Mesendoderm (in vitro differentiated cells): ENCODE data around the gene KDELR1. TPM values are rescaled to one million over a fixed set of nuclear protein-coding genes. Genes with fewer than 3 reads are reported as not detected.

Experiments
- DNase-seq: peaks from one replicate; pipeline ENCODE4 v3.0.0; 2013
- H2AK5ac ChIP-seq: 2 replicates; pipeline ENCODE4 v1.6.1; 2013; ENCODE audit warnings: low read length, inconsistent platforms
- H2BK120ac ChIP-seq: 2 replicates; pipeline ENCODE4 v1.6.1; 2013; ENCODE audit warnings: low read depth, mild to moderate bottlenecking, low read length, moderate library complexity, mixed read lengths
- H2BK15ac ChIP-seq: replicated peaks from 2 replicates; pipeline ENCODE4 v1.6.1; 2013; ENCODE audit warnings: low read depth, mild to moderate bottlenecking, moderate library complexity
- H2BK5ac ChIP-seq: 2 replicates; pipeline ENCODE4 v1.6.1; 2013; ENCODE audit warnings: low read length, inconsistent platforms
- H3K18ac ChIP-seq: 2 replicates; pipeline ENCODE4 v1.6.1; 2013; ENCODE audit warnings: mild to moderate bottlenecking, low read length, mixed read lengths
- H3K23ac ChIP-seq: one replicate; pipeline ENCODE4 v1.6.1; 2013; ENCODE audit warnings: low read length
- H3K27ac ChIP-seq: 2 replicates; pipeline ENCODE4 v1.5.1; 2013; ENCODE audit warnings: low read depth, mild to moderate bottlenecking, inconsistent platforms, low read length, moderate library complexity
- H3K27me3 ChIP-seq: 2 replicates; pipeline ENCODE4 v1.6.1; 2013; ENCODE audit warnings: low read length, control low read depth, mild to moderate bottlenecking, inconsistent platforms; ENCODE audit not compliant: insufficient read depth, poor library complexity
- H3K36me3 ChIP-seq: 2 replicates; pipeline ENCODE4 v1.6.1; 2013; ENCODE audit warnings: low read length, inconsistent platforms; ENCODE audit not compliant: control insufficient read depth, insufficient read depth
- H3K4ac ChIP-seq: one replicate; pipeline ENCODE4 v1.6.1; 2013; ENCODE audit warnings: low read depth, mild to moderate bottlenecking, low read length, moderate library complexity
- H3K4me1 ChIP-seq: 2 replicates; pipeline ENCODE4 v1.6.1; 2013; ENCODE audit warnings: low read depth, low read length, inconsistent platforms; ENCODE audit not compliant: control insufficient read depth
- H3K4me2 ChIP-seq: 2 replicates; pipeline ENCODE4 v1.6.1; 2013; ENCODE audit warnings: low read length
- H3K4me3 ChIP-seq: 2 replicates; pipeline ENCODE4 v1.5.1; 2013; ENCODE audit warnings: mild to moderate bottlenecking, low read length
- H3K56ac ChIP-seq: one replicate; pipeline ENCODE4 v1.6.1; 2013; ENCODE audit warnings: low read length
- H3K79me1 ChIP-seq: 2 replicates; pipeline ENCODE4 v1.6.1; 2013; ENCODE audit warnings: low read length, inconsistent platforms
- H3K79me2 ChIP-seq: 2 replicates; pipeline ENCODE4 v1.6.1; 2013; ENCODE audit warnings: mild to moderate bottlenecking, low read length; ENCODE audit not compliant: control insufficient read depth, insufficient read depth
- H3K9ac ChIP-seq: 2 replicates; pipeline ENCODE4 v1.6.1; 2013; ENCODE audit warnings: low read length, inconsistent platforms
- H4K5ac ChIP-seq: one replicate; pipeline ENCODE4 v1.6.1; 2013; ENCODE audit warnings: low read length
- H4K8ac ChIP-seq: one replicate; pipeline ENCODE4 v1.6.1; 2013; ENCODE audit warnings: low read depth, mild to moderate bottlenecking, control low read depth, low read length, moderate library complexity
- WGBS: extraction: QIAGEN DNeasy Blood & Tissue Kit; methylation state at CpG from one replicate; pipeline ENCODE4 v1.1.7; 2013; ENCODE audit warnings: low lambda C conversion rate, missing lambda C conversion rate; ENCODE audit not compliant: insufficient coverage; ENCODE audit errors: extremely low coverage; 5-methylcytosine and 5-hydroxymethylcytosine counted together
- polyA plus RNA-seq, 2 experiments: library from polyadenylated mRNA; stranded (reverse); fragments of 200-250 nt; gene quantifications; one replicate each; pipeline ENCODE4 v1.2.3, GENCODE V29; 2013

The KDELR1 gene
- polyA plus RNA-seq (2013, experiment 1 of 2) = 243 TPM
- polyA plus RNA-seq (2013, experiment 2 of 2) = 238 TPM

DNA sequence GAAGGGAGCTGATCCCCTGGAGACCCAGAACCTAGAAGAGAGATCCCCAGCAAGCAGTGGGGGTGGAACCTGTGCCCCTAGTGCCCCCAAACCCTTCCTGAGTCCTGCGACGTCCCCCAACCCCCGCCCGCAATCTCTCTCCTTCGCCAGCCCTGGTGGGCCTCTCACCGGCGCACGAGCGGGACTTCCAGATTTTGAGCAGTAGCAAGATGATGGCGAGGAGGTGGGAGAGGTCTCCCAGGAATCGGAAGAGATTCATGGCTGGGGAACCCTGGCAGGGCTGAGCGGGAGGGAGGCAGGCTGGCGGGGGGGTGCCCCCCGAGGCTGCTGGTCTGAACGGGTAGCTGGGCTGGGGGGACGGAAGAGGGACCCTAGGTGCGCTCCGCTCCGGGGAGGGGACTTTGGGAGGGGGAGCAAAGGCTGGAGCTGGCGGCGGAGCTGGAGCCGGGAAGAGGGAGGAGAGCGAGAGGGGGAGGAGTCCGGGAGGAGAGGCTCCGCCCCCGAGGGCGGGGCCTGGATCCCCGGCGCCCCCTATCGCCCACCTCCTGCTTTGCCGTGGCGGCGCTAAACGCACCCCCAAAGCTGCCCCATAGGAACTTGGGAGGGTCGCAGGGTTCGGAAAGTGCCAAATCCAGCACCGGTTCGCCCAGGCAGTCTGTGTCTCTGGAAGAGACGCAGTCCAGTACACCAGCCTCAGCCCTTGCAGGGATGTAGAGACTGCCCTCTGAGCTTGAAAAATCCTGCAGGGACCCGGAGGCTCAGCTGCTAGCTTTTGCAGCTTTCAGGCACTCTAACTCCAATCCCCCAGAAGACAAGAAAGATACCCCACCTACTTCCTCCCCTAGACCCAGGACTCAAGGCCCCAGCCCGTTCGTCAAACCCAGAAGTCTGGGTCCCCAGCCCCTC is at the start of gene KDELR1:
KDELR1 (minus strand) TSS at position 452 of the 906 bp plus-strand sequence; CDS start at position 259, 193 bp downstream.
- H3K18ac ChIP-seq = peak within 1 kb of the TSS; percentile 88
- no peak within 1 kb of the TSS for H4K5ac ChIP-seq
- H3K79me1 ChIP-seq = peaks cover 8% of the 10 kb centered on the region
- peak within 1 kb of the TSS; percentile 85 for H3K4ac ChIP-seq
- peaks cover 15% of the 10 kb centered on the region for H3K27me3 ChIP-seq
- H3K4me3 ChIP-seq = peak within 1 kb of the TSS; percentile 53
- peaks cover 1% of the 10 kb centered on the region for H3K4me1 ChIP-seq
- peak within 1 kb of the TSS; percentile 42 for H3K27ac ChIP-seq
- peak within 1 kb of the TSS; percentile 1 for H4K8ac ChIP-seq
- peak within 1 kb of the TSS; percentile 100 for H3K56ac ChIP-seq
- H3K4me2 ChIP-seq = peak within 1 kb of the TSS; percentile 76
- peak within 1 kb of the TSS; percentile 62 for H2BK5ac ChIP-seq
- peaks cover 11% of the 10 kb centered on the region for H3K79me2 ChIP-seq
- H2BK15ac ChIP-seq = no peak within 1 kb of the TSS
- peak within 1 kb of the TSS; percentile 97 for H3K23ac ChIP-seq
- peak; percentile 70 for DNase-seq
- H2AK5ac ChIP-seq = no peak within 1 kb of the TSS
- H3K9ac ChIP-seq = peak within 1 kb of the TSS; percentile 99
- H2BK120ac ChIP-seq = peak within 1 kb of the TSS; percentile 17
- WGBS = no CpG with 5 or more reads among the region's 42 CpGs
- peaks cover 10% of the 10 kb centered on the region for H3K36me3 ChIP-seq

DNA sequence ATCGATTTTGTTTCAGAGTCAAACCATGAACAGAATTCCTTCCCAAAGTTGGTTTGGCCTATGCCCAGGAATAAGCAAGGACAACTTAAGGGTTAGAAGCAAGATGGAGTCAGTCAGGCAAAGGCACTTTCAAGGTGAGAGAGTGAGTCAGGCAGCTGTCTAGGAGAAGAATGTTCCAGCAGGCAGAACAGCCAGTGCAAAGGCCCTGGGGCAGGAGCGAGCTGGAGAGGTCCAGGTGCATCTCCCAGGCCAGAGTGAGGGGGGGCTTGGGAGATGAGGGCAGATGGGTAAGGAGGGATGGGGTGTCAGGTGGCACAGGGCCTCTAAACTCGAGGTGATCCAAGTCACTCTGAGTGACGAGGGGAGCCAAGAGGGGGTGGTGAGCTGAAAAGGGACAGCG is 45.2 kb upstream of the KDELR1 start:
- no peak overlapping the region for H3K23ac ChIP-seq
- no peak overlapping the region for H4K8ac ChIP-seq
- no peak overlapping the region for H2BK15ac ChIP-seq
- no peak overlapping the region for H3K9ac ChIP-seq
- H2BK5ac ChIP-seq = no peak overlapping the region
- no peaks in the 10 kb centered on the region for H3K27me3 ChIP-seq
- H3K4me1 ChIP-seq = no peaks in the 10 kb centered on the region
- H3K79me1 ChIP-seq = no peaks in the 10 kb centered on the region
- H4K5ac ChIP-seq = no peak overlapping the region
- H2BK120ac ChIP-seq = no peak overlapping the region
- H3K27ac ChIP-seq = no peak overlapping the region
- H2AK5ac ChIP-seq = no peak overlapping the region
- no peak for DNase-seq
- H3K4ac ChIP-seq = no peak overlapping the region
- no peak overlapping the region for H3K4me3 ChIP-seq
- no peak overlapping the region for H3K4me2 ChIP-seq
- H3K56ac ChIP-seq = no peak overlapping the region
- H3K36me3 ChIP-seq = no peaks in the 10 kb centered on the region
- no CpG with 5 or more reads among the region's 5 CpGs for WGBS
- no peaks in the 10 kb centered on the region for H3K79me2 ChIP-seq
- no peak overlapping the region for H3K18ac ChIP-seq

DNA sequence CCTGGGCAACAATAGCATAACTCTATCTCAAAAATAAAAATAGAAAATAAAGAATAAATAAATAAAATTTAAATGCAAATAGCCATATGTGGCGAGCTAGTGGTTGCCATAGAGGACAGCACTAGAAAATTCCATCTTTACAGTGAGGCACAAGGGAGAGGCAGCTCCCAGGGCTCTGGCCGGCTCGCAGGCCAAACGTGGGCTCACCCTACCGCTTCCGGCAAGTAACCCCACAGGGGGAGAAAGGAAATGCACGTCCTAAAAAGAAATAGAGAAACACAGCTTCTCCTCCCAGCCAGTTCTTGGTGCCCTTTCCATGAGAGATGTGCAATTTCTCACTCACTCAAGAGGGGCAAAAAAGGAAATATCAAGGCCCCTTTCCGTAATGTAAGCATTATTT is 42.0 kb upstream of the KDELR1 start:
- Histone ChIP-seq H3K27ac (no peak overlapping the region), H3K56ac (no peak overlapping the region), H3K4me2 (no peak overlapping the region), H3K79me1 (no peaks in the 10 kb centered on the region), H3K4ac (no peak overlapping the region), H2BK15ac (no peak overlapping the region), H2AK5ac (no peak overlapping the region), H2BK5ac (no peak overlapping the region), H2BK120ac (no peak overlapping the region), H3K18ac (no peak overlapping the region), H4K5ac (no peak overlapping the region), H3K27me3 (no peaks in the 10 kb centered on the region), H3K4me1 (no peaks in the 10 kb centered on the region), H3K79me2 (no peaks in the 10 kb centered on the region), H4K8ac (no peak overlapping the region), H3K9ac (no peak overlapping the region), H3K23ac (no peak overlapping the region), H3K36me3 (no peaks in the 10 kb centered on the region), H3K4me3 (no peak overlapping the region)
- DNase-seq = no peak
- WGBS = no CpG with 5 or more reads among the region's 8 CpGs

DNA sequence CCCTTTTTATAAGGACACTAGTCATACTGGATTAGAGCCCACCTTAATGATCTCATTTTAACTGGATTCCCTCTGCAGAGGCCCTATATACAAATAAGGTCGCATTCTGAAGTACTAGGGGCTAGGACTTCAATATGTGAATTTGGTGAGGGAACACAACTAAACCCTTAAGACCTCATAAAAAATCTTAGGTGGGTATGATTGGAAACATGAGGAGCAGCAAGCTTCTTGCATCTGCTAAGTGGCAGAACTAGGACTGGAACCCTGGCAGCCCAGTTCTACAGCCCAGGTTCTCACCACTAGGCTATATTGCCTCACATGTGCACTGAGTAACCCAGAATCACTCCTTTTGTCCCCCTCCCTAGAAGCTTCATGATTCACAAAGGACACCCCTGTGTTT is 37.3 kb upstream of the KDELR1 start:
- no CpG with 5 or more reads among the region's 1 CpG for WGBS
- Histone ChIP-seq H2BK5ac (no peak overlapping the region), H3K56ac (no peak overlapping the region), H4K5ac (no peak overlapping the region), H3K79me1 (no peaks in the 10 kb centered on the region), H3K79me2 (no peaks in the 10 kb centered on the region), H3K4ac (no peak overlapping the region), H3K9ac (no peak overlapping the region), H3K27me3 (no peaks in the 10 kb centered on the region), H3K36me3 (no peaks in the 10 kb centered on the region), H2BK15ac (no peak overlapping the region), H3K27ac (no peak overlapping the region), H3K4me2 (no peak overlapping the region), H3K4me1 (no peaks in the 10 kb centered on the region), H2AK5ac (no peak overlapping the region), H3K18ac (no peak overlapping the region), H3K4me3 (no peak overlapping the region), H3K23ac (no peak overlapping the region), H2BK120ac (no peak overlapping the region), H4K8ac (no peak overlapping the region)
- no peak for DNase-seq

DNA sequence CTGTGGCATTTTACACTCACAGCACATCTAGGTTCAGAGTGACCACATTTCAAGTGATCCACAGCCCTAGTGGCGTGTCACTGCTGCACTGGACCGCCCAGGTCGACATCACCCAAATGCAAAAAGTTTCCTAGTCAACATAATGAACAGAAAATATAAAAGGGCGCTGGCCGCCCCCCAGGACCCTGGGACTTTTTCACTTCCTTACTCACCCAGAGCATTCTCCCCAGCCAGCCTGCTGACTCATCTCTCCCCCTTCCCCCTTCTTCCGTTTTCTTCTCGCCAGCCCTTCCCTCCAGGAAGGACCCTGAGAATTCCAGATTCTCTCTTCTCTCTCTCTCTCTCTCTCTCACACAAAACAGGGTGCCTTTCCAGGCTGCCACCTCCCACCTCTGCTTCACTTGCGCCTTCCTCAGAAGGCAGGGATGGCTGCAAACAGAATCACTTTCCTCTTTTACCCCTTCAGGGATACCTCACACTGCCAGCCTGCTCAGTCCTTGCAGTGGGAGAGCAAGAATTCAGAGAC is 33.4 kb upstream of the KDELR1 start:
- H3K4me1 ChIP-seq = no peaks in the 10 kb centered on the region

More for the DNA sequence above, 33.4 kb upstream of the KDELR1 start:
- peak overlapping the region; percentile 71 for H3K27ac ChIP-seq
- peak overlapping the region; percentile 99 for H2BK120ac ChIP-seq
- H3K56ac ChIP-seq = peak overlapping the region; percentile 93
- H2AK5ac ChIP-seq = no peak overlapping the region
- peak overlapping the region; percentile 60 for H3K9ac ChIP-seq
- no peak overlapping the region for H4K5ac ChIP-seq
- H4K8ac ChIP-seq = peak overlapping the region; percentile 99
- H3K23ac ChIP-seq = peak overlapping the region; percentile 51
- H3K36me3 ChIP-seq = no peaks in the 10 kb centered on the region
- peak; percentile 86 for DNase-seq
- H3K4me3 ChIP-seq = no peak overlapping the region
- H3K79me2 ChIP-seq = no peaks in the 10 kb centered on the region
- H3K27me3 ChIP-seq = no peaks in the 10 kb centered on the region
- H3K18ac ChIP-seq = peak overlapping the region; percentile 98
- WGBS = no CpG with 5 or more reads among the region's 8 CpGs
- H2BK5ac ChIP-seq = peak overlapping the region; percentile 90
- peak overlapping the region; percentile 92 for H3K4ac ChIP-seq
- no peak overlapping the region for H3K4me2 ChIP-seq
- H3K79me1 ChIP-seq = no peaks in the 10 kb centered on the region
- H2BK15ac ChIP-seq = peak overlapping the region; percentile 88
